ENCODE measurements around the gene NPC1. TPM values are rescaled to one million over a fixed set of nuclear protein-coding genes. Genes with fewer than 3 reads are reported as not detected.
"Not testable (repeated sequence)": the region's sequence is repeated elsewhere in the genome, so short reads cannot be mapped to it uniquely, and the experiment has no call there.

The NPC1 gene
- total and polyA plus RNA-seq, 3 experiments from 2014 or later = 33.9 to 40.9 (median 34.3) TPM

- ChIA-PET CTCF (no interaction called here), POLR2A (no interaction called here)
- Mint-ChIP-seq H3K36me3 (peaks cover 4 to 69% (median 26%) of the 10 kb centered on the region in 3 donors), H3K4me3 (peak overlapping the region; percentile 3 to 77 (median 63)), H3K27me3 (no peaks in the 10 kb centered on the region), H3K4me1 (peaks cover 73 to 84% (median 79%) of the 10 kb centered on the region in 3 donors), H3K9me3 (no peaks in the 10 kb centered on the region), H3K27ac (peak overlapping the region; percentile 62 to 96 (median 86))
- Histone ChIP-seq H3K4me3 (ENCODE audit: low read length) (no peak overlapping the region), H3K27ac (ENCODE audit: low read depth, low read length) (no peak overlapping the region), H3K9me3 (ENCODE audit: low read length) (no peaks in the 10 kb centered on the region), H3K4me1 (ENCODE audit: insufficient read depth, low read length) (peaks cover 56% of the 10 kb centered on the region), H3K36me3 (ENCODE audit: insufficient read depth, low read length) (peaks cover 6% of the 10 kb centered on the region), H3K27me3 (ENCODE audit: insufficient read depth, low read length, poor library complexity, severe bottlenecking) (no peaks in the 10 kb centered on the region)
- DNase-seq = no peak
These were observed 7.2 kb downstream of the NPC1 start for GRCh38 chr18:23578891-23579653.

- Histone ChIP-seq H3K27me3 (ENCODE audit: insufficient read depth, low read length, poor library complexity, severe bottlenecking) (no peaks in the 10 kb centered on the region), H3K4me3 (ENCODE audit: low read length) (no peak overlapping the region), H3K36me3 (ENCODE audit: insufficient read depth, low read length) (peaks cover 9% of the 10 kb centered on the region), H3K27ac (ENCODE audit: low read depth, low read length) (no peak overlapping the region), H3K9me3 (ENCODE audit: low read length) (no peaks in the 10 kb centered on the region), H3K4me1 (ENCODE audit: insufficient read depth, low read length) (peaks cover 56% of the 10 kb centered on the region)
- POLR2A ChIA-PET = no interaction called here
- Mint-ChIP-seq H3K36me3 (peaks cover 4 to 66% (median 24%) of the 10 kb centered on the region in 3 donors), H3K4me3 (peak overlapping the region; percentile 10 to 77 (median 58)), H3K27ac (peak overlapping the region; percentile 62 to 96 (median 86)), H3K27me3 (no peaks in the 10 kb centered on the region), H3K9me3 (no peaks in the 10 kb centered on the region), H3K4me1 (peaks cover 73 to 84% (median 79%) of the 10 kb centered on the region in 3 donors)
- CTCF ChIA-PET = no interaction called here
- DNase-seq = no peak
These were observed 8.1 kb downstream of the NPC1 start for GRCh38 chr18:23578067-23578701.

GRCh38 chr18:23577521-23577920 is 8.8 kb downstream of the NPC1 start:
- H3K4me3 Mint-ChIP-seq; DNase-seq; H3K4me3 ChIP-seq (ENCODE audit: low read length); POLR2A ChIA-PET; H3K27me3 ChIP-seq (ENCODE audit: insufficient read depth, low read length, poor library complexity, severe bottlenecking); H3K27ac ChIP-seq (ENCODE audit: low read depth, low read length); H3K9me3 ChIP-seq (ENCODE audit: low read length); CTCF ChIA-PET; H3K9me3 Mint-ChIP-seq; H3K27me3 Mint-ChIP-seq: not testable (repeated sequence)
- H3K27ac Mint-ChIP-seq = peak overlapping the region in 3 of 8 donors; percentile 66 to 97 (median 72)
- peaks cover 70 to 85% (median 81%) of the 10 kb centered on the region in 3 donors for H3K4me1 Mint-ChIP-seq
- peaks cover 58% of the 10 kb centered on the region for H3K4me1 ChIP-seq (ENCODE audit: insufficient read depth, low read length)
- H3K36me3 Mint-ChIP-seq = peaks cover 4 to 67% (median 24%) of the 10 kb centered on the region in 3 donors
- H3K36me3 ChIP-seq (ENCODE audit: insufficient read depth, low read length) = peaks cover 12% of the 10 kb centered on the region

GRCh38 chr18:23575309-23575651 is 11.0 kb downstream of the NPC1 start:
- no peaks in the 10 kb centered on the region for H3K27me3 Mint-ChIP-seq
- H3K36me3 Mint-ChIP-seq = peaks cover 7 to 64% (median 22%) of the 10 kb centered on the region in 3 donors
- no peaks in the 10 kb centered on the region for H3K27me3 ChIP-seq (ENCODE audit: insufficient read depth, low read length, poor library complexity, severe bottlenecking)
- H3K27ac ChIP-seq (ENCODE audit: low read depth, low read length) = peak overlapping the region; percentile 62
- CTCF ChIA-PET = interaction anchor here (1.3 to 1.9 kb wide), 2 partner anchors 9 to 59 kb away, joined by 5 read pairs; no protein-coding TSS in a partner anchor
- no peak overlapping the region for H3K4me3 ChIP-seq (ENCODE audit: low read length)
- peak overlapping the region in 6 of 7 donors; percentile 35 to 73 (median 63) for H3K4me3 Mint-ChIP-seq
- H3K9me3 ChIP-seq (ENCODE audit: low read length) = no peaks in the 10 kb centered on the region
- POLR2A ChIA-PET = no interaction called here
- peaks cover 17% of the 10 kb centered on the region for H3K36me3 ChIP-seq (ENCODE audit: insufficient read depth, low read length)
- peaks cover 50% of the 10 kb centered on the region for H3K4me1 ChIP-seq (ENCODE audit: insufficient read depth, low read length)
- no peak for DNase-seq
- no peaks in the 10 kb centered on the region for H3K9me3 Mint-ChIP-seq
- peak overlapping the region; percentile 35 to 97 (median 81) for H3K27ac Mint-ChIP-seq
- peaks cover 66 to 81% (median 76%) of the 10 kb centered on the region in 3 donors for H3K4me1 Mint-ChIP-seq

GRCh38 chr18:23574611-23575308 is 11.5 kb downstream of the NPC1 start:
- no peaks in the 10 kb centered on the region for H3K27me3 Mint-ChIP-seq
- CTCF ChIA-PET = interaction anchor here (1.3 to 1.9 kb wide), 2 partner anchors 9 to 58 kb away, joined by 5 read pairs; no protein-coding TSS in a partner anchor
- H3K27ac Mint-ChIP-seq = peak overlapping the region; percentile 74 to 97 (median 82)
- Histone ChIP-seq H3K9me3 (ENCODE audit: low read length) (no peaks in the 10 kb centered on the region), H3K4me1 (ENCODE audit: insufficient read depth, low read length) (peaks cover 49% of the 10 kb centered on the region), H3K27me3 (ENCODE audit: insufficient read depth, low read length, poor library complexity, severe bottlenecking) (no peaks in the 10 kb centered on the region), H3K36me3 (ENCODE audit: insufficient read depth, low read length) (peaks cover 20% of the 10 kb centered on the region), H3K27ac (ENCODE audit: low read depth, low read length) (peak overlapping the region; percentile 62), H3K4me3 (ENCODE audit: low read length) (peak overlapping the region; percentile 22)
- H3K36me3 Mint-ChIP-seq = peaks cover 7 to 64% (median 19%) of the 10 kb centered on the region in 3 donors
- H3K4me1 Mint-ChIP-seq = peaks cover 65 to 81% (median 76%) of the 10 kb centered on the region in 3 donors
- POLR2A ChIA-PET = interaction anchor here (1.2 kb wide), 1 partner anchor 11 kb away, joined by 4 read pairs; no protein-coding TSS in a partner anchor
- peak overlapping the region; percentile 35 to 86 (median 64) for H3K4me3 Mint-ChIP-seq
- no peaks in the 10 kb centered on the region for H3K9me3 Mint-ChIP-seq
- no peak for DNase-seq

GRCh38 chr18:23573626-23574431 is 12.5 kb downstream of the NPC1 start:
- H3K36me3 ChIP-seq (ENCODE audit: insufficient read depth, low read length) = peaks cover 20% of the 10 kb centered on the region
- no peaks in the 10 kb centered on the region for H3K9me3 ChIP-seq (ENCODE audit: low read length)
- Mint-ChIP-seq H3K36me3 (peaks cover 7 to 67% (median 23%) of the 10 kb centered on the region in 3 donors), H3K27ac (peak overlapping the region; percentile 74 to 97 (median 82)), H3K4me3 (peak overlapping the region; percentile 35 to 86 (median 64)), H3K27me3 (no peaks in the 10 kb centered on the region), H3K4me1 (peaks cover 62 to 76% (median 73%) of the 10 kb centered on the region in 3 donors), H3K9me3 (no peaks in the 10 kb centered on the region)
- H3K4me1 ChIP-seq (ENCODE audit: insufficient read depth, low read length) = peaks cover 49% of the 10 kb centered on the region
- no peaks in the 10 kb centered on the region for H3K27me3 ChIP-seq (ENCODE audit: insufficient read depth, low read length, poor library complexity, severe bottlenecking)
- peak overlapping the region; percentile 22 for H3K4me3 ChIP-seq (ENCODE audit: low read length)
- POLR2A ChIA-PET = interaction anchor here (0.7 to 1.2 kb wide), 2 partner anchors 12 to 33 kb away, joined by 3 to 4 read pairs; no protein-coding TSS in a partner anchor
- CTCF ChIA-PET = interaction anchor here (1.0 to 1.8 kb wide), 2 partner anchors 13 to 57 kb away, joined by 4 to 6 read pairs; no protein-coding TSS in a partner anchor
- H3K27ac ChIP-seq (ENCODE audit: low read depth, low read length) = peak overlapping the region; percentile 62
- peak in 3 of 5 donors; percentile 15 to 53 (median 27) for DNase-seq

- H3K4me3 Mint-ChIP-seq = peak overlapping the region in 5 of 7 donors; percentile 62 to 74 (median 67)
- Histone ChIP-seq H3K36me3 (ENCODE audit: insufficient read depth, low read length) (peaks cover 24% of the 10 kb centered on the region), H3K4me3 (ENCODE audit: low read length) (no peak overlapping the region), H3K27me3 (ENCODE audit: insufficient read depth, low read length, poor library complexity, severe bottlenecking) (no peaks in the 10 kb centered on the region), H3K4me1 (ENCODE audit: insufficient read depth, low read length) (peaks cover 49% of the 10 kb centered on the region), H3K27ac (ENCODE audit: low read depth, low read length) (no peak overlapping the region), H3K9me3 (ENCODE audit: low read length) (no peaks in the 10 kb centered on the region)
- no peaks in the 10 kb centered on the region for H3K9me3 Mint-ChIP-seq
- H3K27ac Mint-ChIP-seq = peak overlapping the region; percentile 50 to 97 (median 81)
- ChIA-PET POLR2A (interaction anchor here (0.7 kb wide), 1 partner anchor 32 kb away, joined by 3 read pairs; no protein-coding TSS in a partner anchor), CTCF (interaction anchor here (1.8 kb wide), 1 partner anchor 14 kb away, joined by 6 read pairs; no protein-coding TSS in a partner anchor)
- H3K27me3 Mint-ChIP-seq = no peaks in the 10 kb centered on the region
- peaks cover 57 to 69% (median 68%) of the 10 kb centered on the region in 3 donors for H3K4me1 Mint-ChIP-seq
- peaks cover 12 to 69% (median 21%) of the 10 kb centered on the region in 3 donors for H3K36me3 Mint-ChIP-seq
- DNase-seq = no peak
These were observed 13.3 kb downstream of the NPC1 start for GRCh38 chr18:23573020-23573419.
